GM12878 (cell line): Measurements from ENCODE around the gene CEND1. TPM values are rescaled to one million over a fixed set of nuclear protein-coding genes. Genes with fewer than 3 reads are reported as not detected.

Experiments used
- ATAC-seq: fragments of 200-7000 bp; cut with Tn5 transposase; 3 replicates; pipeline ENCODE4 v1.9.1; 2020; ENCODE audit warnings: mild to moderate bottlenecking, moderate library complexity
- BruUV-seq: library from RNA; stranded (reverse); fragments of 400-500 nt; replicated peaks from 2 replicates; lab custom pipeline; 2021; lab: Mats Ljungman, UMichigan
- CTCF ChIA-PET: fragments of 300-600 bp; sonication (Branson Sonifier 250); formaldehyde crosslinking; extraction: SDS; loops from one replicate; lab custom pipeline; 2021; ENCODE audit warnings: inconsistent platforms; lab: Yijun Ruan, JAX
- POLR2A ChIA-PET: fragments of 350-600 bp; formaldehyde crosslinking; extraction: SDS; loops from one replicate; lab custom pipeline; 2021; ENCODE audit warnings: inconsistent platforms; lab: Charles Lee
- RAD21 ChIA-PET: fragments of 300-600 bp; sonication (Branson Sonifier 250); formaldehyde crosslinking; loops from one replicate; lab custom pipeline; 2023; ENCODE audit warnings: antibody characterized with exemption; ENCODE audit not compliant: unreplicated experiment; lab: Charles Lee
- SMC1A ChIA-PET: fragments of 300-600 bp; sonication (Branson Sonifier 250); formaldehyde crosslinking; loops from one replicate; lab custom pipeline; 2023; ENCODE audit not compliant: unreplicated experiment, uncharacterized antibody; lab: Charles Lee
- DNase-seq: peaks from one replicate; pipeline ENCODE4 v3.0.0-alpha.2; 2011; ENCODE audit warnings: low read depth, low spot score
- FAIRE-seq: peaks from 3 replicates; lab custom pipeline; 2011; peaks lifted over from hg19 to GRCh38; lab: Jason Lieb, UNC
- H2AFZ ChIP-seq: 2 replicates; pipeline ENCODE4 v1.6.0; 2011; ENCODE audit warnings: low read depth, low read length, control low read depth; ENCODE audit not compliant: control insufficient read depth
- H3K27ac ChIP-seq: 2 replicates; pipeline ENCODE4 v1.5.1; 2011; ENCODE audit warnings: control low read depth; ENCODE audit not compliant: control insufficient read depth, insufficient read depth
- H3K27me3 ChIP-seq, 2 experiments: replicated peaks in 1 of 2; 2 replicates each; pipeline versions ENCODE4 v1.6.0 to v1.6.1; 2011; ENCODE audit warnings: low read length in 1 of 2; ENCODE audit not compliant: control insufficient read depth in 2 of 2, insufficient read depth in 2 of 2
- H3K36me3 ChIP-seq, 2 experiments: 2 replicates each; pipeline ENCODE4 v1.5.1; 2011; ENCODE audit warnings: low read length in 1 of 2; ENCODE audit not compliant: control insufficient read depth in 2 of 2, insufficient read depth in 2 of 2
- H3K4me1 ChIP-seq: 2 replicates; pipeline ENCODE4 v1.6.1; 2011; ENCODE audit warnings: mild to moderate bottlenecking, low read length, moderate library complexity, mixed read lengths; ENCODE audit not compliant: control insufficient read depth, insufficient read depth
- H3K4me2 ChIP-seq: 2 replicates; pipeline ENCODE4 v1.6.0; 2011; ENCODE audit warnings: control low read depth; ENCODE audit not compliant: control insufficient read depth, insufficient read depth
- H3K4me3 ChIP-seq: fragments of 200-600 bp; sonication (generic); 2 replicates; pipeline ENCODE4 v1.5.1; 2016
- H3K79me2 ChIP-seq: 2 replicates; pipeline ENCODE4 v1.6.0; 2011; ENCODE audit warnings: low read length; ENCODE audit not compliant: control insufficient read depth, insufficient read depth
- H3K9ac ChIP-seq: 2 replicates; pipeline ENCODE4 v1.8.0; 2011; ENCODE audit warnings: low read length, control low read depth, mixed read lengths; ENCODE audit not compliant: control insufficient read depth, insufficient read depth
- H3K9me3 ChIP-seq: replicated peaks from 3 replicates; pipeline ENCODE4 v1.5.1; 2011; ENCODE audit warnings: mild to moderate bottlenecking, low read length; ENCODE audit not compliant: control insufficient read depth, insufficient read depth
- H4K20me1 ChIP-seq: 2 replicates; pipeline ENCODE4 v1.6.0; 2011; ENCODE audit not compliant: control insufficient read depth, insufficient read depth
- E4F1 ChIP-seq: fragments of 450-650 bp; IDR thresholded peaks from 2 replicates; pipeline ENCODE4 v1.6.1; 2018; ENCODE audit warnings: borderline replicate concordance, mild to moderate bottlenecking; ENCODE audit not compliant: partially characterized antibody
- HCFC1 ChIP-seq: fragments of 150-350 bp; IDR thresholded peaks from 2 replicates; pipeline ENCODE4 v1.6.1; 2014; ENCODE audit warnings: low read length
- NFXL1 ChIP-seq: fragments of 450-650 bp; IDR thresholded peaks from 2 replicates; pipeline ENCODE4 v1.6.1; 2017; ENCODE audit warnings: antibody characterized with exemption, mild to moderate bottlenecking, borderline replicate concordance
- PKNOX1 ChIP-seq: fragments of 450-650 bp; IDR thresholded peaks from 2 replicates; pipeline ENCODE4 v1.6.1; 2016; ENCODE audit warnings: mild to moderate bottlenecking
- SIX5 ChIP-seq: IDR thresholded peaks from 2 replicates; pipeline ENCODE4 v1.6.1; 2011; ENCODE audit warnings: mild to moderate bottlenecking, low read depth, low read length, moderate library complexity; ENCODE audit not compliant: severe bottlenecking
- SRF ChIP-seq, 2 experiments: IDR thresholded peaks; 2 replicates each; pipeline ENCODE4 v1.6.1; 2011; ENCODE audit warnings: low read depth in 2 of 2, low read length in 2 of 2, mild to moderate bottlenecking in 1 of 2, moderate library complexity in 1 of 2
- ZNF24 ChIP-seq: fragments of 450-650 bp; IDR thresholded peaks from 2 replicates; pipeline ENCODE4 v1.6.1; 2017; ENCODE audit warnings: antibody characterized with exemption, mild to moderate bottlenecking
- WGBS: methylation state at CpG from one replicate; pipeline ENCODE4 v1.1.6; 2016; ENCODE audit warnings: low lambda C conversion rate; ENCODE audit not compliant: insufficient replicate concordance, insufficient coverage; ENCODE audit errors: missing lambda C conversion rate; 5-methylcytosine and 5-hydroxymethylcytosine counted together
- in situ Hi-C: fragments of 300-500 bp; cut with MboI; formaldehyde crosslinking; loops from 9 replicates; pipeline ENCODE4 v1.14.3; 2018; ENCODE audit warnings: mixed read lengths
- intact Hi-C: fragments of 100-400 bp; cut with micrococcal nuclease; formaldehyde crosslinking; loops from one replicate; pipeline ENCODE4 v1.14.2; 2022; ENCODE audit not compliant: unreplicated experiment
- polyA plus RNA-seq, 11 experiments: library from polyadenylated mRNA; depleted of rRNA in 4 of 11; unstranded in 6 of 11; stranded (reverse) in 5 of 11; fragments of >200 nt; fragmentation: Nextera tagmentation in 4 of 11; fragmentation: Illumina TruSeq in 1 of 11; extraction: Ambion mirVana in 4 of 11; extraction: Trizol in 1 of 11; gene quantifications; 1 replicate in 1 of 11; 2 replicates in 10 of 11; pipeline versions ENCODE4 v1.2.1 to v1.2.3, GENCODE V29; 2011 to 2016; ENCODE audit warnings: inconsistent platforms in 2 of 11, missing spikeins in 2 of 11, low read depth in 1 of 11
- total RNA-seq, 4 experiments: library from RNA; depleted of rRNA in 3 of 4; stranded (reverse); fragments of >200 nt in 3 of 4; fragmentation: Illumina TruSeq in 1 of 4; extraction: Trizol in 1 of 4; gene quantifications; 2 replicates each; pipeline versions ENCODE4 v1.2.1 to v1.2.3, GENCODE V29; 2013 to 2021

The CEND1 gene
- total and polyA plus RNA-seq, 10 of the 15 experiments (the other 5 are each of a cell fraction or from before 2014, with no cell fraction given) = 0.31 to 13.6 (median 7.2) TPM; not detected in 1

GRCh38 chr11:745428-745827 lies 44.5 kb downstream of the CEND1 start (continued):
- TF ChIP-seq E4F1 (no peak), SIX5 (no peak), SRF (IDR thresholded peaks at IDR 0.05; ENCODE audit: low read depth in 2 of 2, low read length in 2 of 2) (no peak), ZNF24 (no peak)

GRCh38 chr11:742571-743201 lies 47.2 kb downstream of the CEND1 start:
- Histone ChIP-seq H3K4me1 (no peaks in the 10 kb centered on the region), H3K36me3 (no peaks in the 10 kb centered on the region), H3K27ac (no peak overlapping the region), H4K20me1 (no peaks in the 10 kb centered on the region), H3K9ac (no peak overlapping the region), H2AFZ (no peak overlapping the region), H3K4me3 (no peak overlapping the region), H3K27me3 (no peaks in the 10 kb centered on the region), H3K79me2 (peaks cover 5% of the 10 kb centered on the region), H3K9me3 (no peaks in the 10 kb centered on the region)
- ChIA-PET POLR2A (no interaction called here), CTCF (interaction anchor here (1.3 to 1.5 kb wide), 2 partner anchors 15 to 17 kb away, joined by 3 read pairs; no protein-coding TSS in a partner anchor), RAD21 (no interaction called here), SMC1A (no interaction called here)
- no peak for FAIRE-seq
- in situ Hi-C loops (no loop called here), intact Hi-C loops (no loop called here)
- ATAC-seq = no peak
- BruUV-seq = no TSS peak
- WGBS = 82% methylated on average over 3 of the region's 4 CpGs
- TF ChIP-seq PKNOX1 (peak; percentile 30), HCFC1 (no peak), NFXL1 (peak; percentile 99)
- TF ChIP-seq, all 136 proteins: peak for 2
- DNase-seq = no peak
- no peak overlapping the region for H3K4me2 ChIP-seq
